GM21515 (cell line): Measurements from ENCODE around the gene PRRG1.
"Not testable (repeated sequence)": the region's sequence is repeated elsewhere in the genome, so short reads cannot be mapped to it uniquely, and the experiment has no call there.

Experiments used
- ATAC-seq: cut with Tn5 transposase; IDR thresholded peaks from one replicate; pipeline ENCODE4 v1.9.1; 2021; ENCODE audit not compliant: unreplicated experiment

PRRG1 gene

DNA sequence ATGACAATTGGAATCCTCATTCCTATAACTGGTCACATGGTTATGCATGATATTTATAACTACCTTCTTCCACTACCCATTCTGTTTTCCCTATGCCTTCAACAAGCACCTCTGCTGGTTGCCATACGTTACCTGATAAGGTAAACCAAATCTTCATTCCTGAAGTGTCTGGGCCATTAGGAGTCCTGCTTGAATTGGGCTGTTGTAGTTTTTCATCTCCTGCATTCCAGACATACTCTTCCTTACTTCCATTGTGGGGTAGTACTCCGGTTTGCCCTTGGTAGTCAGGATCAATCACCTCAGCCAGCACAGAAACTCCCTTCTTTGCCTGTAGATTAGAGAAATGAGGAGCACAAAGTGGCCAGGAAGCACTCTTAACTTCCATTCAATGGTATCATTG lies 113.2 kb downstream of the PRRG1 start:
- no peak for ATAC-seq

GRCh38 chrX:37468124-37468739 lies 119.1 kb downstream of the PRRG1 start:
- ATAC-seq, result no peak

DNA sequence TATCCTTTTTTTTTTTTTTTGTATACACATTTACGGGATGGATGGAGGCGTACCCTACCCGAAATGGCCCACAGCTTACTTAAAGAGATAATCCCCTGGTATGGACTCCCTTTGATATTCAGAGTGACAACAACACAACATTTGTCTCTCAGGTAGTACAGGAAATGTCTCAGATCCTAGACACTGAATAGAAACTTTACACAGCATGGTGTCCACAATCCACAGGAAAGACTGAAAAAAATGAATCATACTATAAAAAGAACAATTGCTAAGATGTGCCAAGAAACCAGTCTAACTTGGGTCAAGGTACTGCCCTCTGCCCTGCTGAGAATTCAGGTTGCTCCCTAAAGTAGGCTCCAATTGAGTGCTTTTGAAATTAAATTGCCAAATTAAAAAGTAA lies 121.5 kb downstream of the PRRG1 start:
- no peak for ATAC-seq

GRCh38 chrX:37472836-37473235 lies 123.7 kb downstream of the PRRG1 start:
- no peak for ATAC-seq

DNA sequence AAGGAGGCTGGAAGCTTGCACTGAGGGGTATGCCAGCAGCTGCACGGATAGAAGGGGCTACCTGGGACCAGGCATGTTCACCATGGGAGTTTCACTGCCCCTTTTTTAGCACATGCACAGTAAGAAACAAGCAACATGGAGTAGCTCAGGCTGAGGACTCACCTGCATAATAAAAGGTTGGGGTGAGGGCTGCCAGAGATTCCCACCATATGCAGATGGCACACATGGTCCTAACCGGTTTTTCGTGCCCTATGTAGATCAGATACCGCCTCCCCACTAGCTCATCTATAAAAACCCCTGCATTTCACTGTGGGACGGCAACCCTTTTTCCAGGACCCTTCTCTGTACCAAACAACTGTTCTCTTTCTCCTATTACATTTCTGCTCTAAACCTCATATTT lies 125.3 kb downstream of the PRRG1 start:
- no peak for ATAC-seq

DNA sequence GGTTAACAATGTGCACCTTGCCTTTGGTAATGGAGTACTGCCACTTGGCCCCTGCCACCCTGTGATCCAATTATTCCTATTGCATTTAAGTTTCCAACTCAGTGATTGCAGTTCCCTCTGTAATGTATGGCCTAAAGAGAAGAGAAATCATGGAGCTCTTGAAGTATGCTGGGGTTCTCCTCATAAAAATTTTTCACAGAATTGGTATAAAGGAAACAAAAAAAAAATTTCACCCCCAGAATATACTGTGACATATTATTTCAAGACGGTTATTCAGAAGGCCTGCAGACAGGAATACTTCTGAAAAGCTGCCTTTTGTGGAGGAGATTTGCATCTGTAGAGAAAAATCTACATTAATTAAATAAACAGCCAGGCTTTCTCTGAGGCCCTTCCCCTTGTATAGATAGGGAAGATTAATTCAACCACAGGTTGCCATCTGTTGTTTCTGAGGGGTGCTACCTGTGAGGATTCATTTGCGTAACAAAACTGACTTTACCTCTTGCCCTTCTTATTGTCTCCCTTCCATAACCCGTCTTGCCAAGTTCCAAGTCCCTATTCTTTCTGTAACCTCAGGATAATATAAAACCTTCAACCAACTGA lies 127.5 kb downstream of the PRRG1 start:
- ATAC-seq, result no peak

- not testable (repeated sequence) for ATAC-seq
These were observed 135.2 kb downstream of the PRRG1 start for GRCh38 chrX:37484335-37484734.

- no peak for ATAC-seq
These were observed 136.3 kb downstream of the PRRG1 start for GRCh38 chrX:37485429-37485828.

DNA sequence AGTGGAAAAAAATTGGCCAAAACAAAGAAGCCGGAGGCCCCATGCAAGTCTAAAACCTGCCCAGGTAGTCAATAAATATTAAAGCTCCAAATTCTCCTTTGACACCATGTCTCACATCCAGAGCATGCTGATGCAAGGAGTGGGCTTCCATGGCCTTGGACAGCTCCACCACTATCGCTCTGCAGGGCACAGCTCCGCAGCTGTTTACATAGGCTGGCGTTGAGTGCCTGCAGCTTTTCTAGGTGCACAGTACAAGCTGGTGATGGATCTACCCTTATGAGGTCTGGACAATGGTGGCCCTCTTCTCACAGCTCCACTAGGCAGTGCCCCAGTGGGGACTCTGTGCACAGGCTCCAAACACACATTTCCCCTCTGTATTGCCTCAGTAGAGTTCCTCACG lies 138.1 kb downstream of the PRRG1 start:
- ATAC-seq, result no peak

DNA sequence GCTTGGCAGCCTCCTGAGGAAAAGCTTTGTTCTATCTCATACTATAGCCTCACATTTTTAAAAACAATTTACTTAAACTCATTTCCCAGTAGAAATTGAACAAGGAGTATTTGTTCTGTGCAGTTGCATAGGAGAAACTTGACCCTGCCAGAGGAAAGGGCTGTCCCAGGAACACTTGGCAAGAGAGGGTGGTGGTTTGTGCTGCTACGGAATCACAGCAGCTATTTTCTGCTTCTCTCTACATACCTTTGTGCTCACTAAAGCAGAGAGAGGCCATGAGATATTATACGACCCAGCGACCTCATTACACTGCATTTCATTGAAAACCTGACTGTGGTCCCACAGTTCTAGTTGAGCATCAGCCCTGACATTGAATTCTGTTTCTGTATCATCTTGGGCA lies 139.2 kb downstream of the PRRG1 start:
- ATAC-seq, result no peak

DNA sequence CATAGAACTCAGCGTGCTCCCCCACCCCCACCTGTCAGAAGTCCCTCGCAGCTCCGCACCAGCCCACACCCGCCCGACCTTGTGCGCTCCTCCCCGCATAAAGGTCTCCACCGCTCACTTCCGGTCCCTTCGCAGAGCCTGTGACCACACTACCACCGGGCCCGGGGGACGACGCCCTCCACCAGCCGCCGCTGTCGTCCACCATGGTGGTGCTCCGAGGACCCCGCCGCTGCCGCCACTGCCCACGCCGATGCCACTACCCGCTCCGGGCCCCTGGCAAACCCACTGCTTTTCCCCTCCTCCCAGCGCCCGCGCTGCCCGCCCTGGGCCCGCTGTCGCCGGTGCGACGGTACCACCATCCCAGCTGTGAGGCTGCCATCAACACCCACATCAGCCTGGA lies 142.5 kb downstream of the PRRG1 start:
- no peak for ATAC-seq

DNA sequence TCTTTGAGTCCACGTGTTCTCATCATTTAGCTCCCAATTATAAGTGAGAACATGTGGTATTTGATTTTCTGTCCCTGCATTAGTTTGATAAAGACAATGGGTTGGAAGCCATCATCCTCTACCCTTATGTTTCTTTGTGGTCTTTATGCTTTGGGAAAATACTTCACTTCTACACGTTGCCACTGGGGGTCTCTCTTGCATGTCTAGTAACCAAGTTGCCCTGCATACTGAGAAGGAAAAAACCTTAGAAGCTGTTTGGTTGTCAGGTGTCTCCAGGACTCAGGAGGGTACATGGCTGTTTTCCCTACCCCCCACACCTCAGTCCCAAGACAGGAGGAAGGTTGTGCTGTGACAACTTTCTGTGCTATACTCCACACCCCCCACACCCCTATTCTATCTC lies 146.6 kb downstream of the PRRG1 start:
- ATAC-seq, result not testable (repeated sequence)

DNA sequence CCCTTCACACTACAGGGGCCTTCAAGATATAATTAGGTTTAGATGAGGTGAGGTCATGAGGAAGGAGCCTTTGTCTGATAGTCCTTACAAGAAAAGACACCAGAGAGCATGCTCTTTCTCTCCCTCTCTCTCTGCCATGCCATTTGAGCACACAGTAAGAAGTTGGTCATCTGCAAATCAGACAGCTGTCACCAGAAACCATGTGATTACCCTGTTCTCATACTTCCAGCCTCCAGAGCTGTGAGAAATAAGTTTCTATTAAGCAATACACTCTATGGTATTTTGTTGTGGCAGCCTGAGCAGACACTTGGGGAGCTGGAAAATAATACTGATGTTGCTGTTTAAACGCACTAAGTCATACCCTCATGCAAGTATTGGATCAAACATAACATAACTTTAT lies 148.0 kb downstream of the PRRG1 start:
- ATAC-seq, result not testable (repeated sequence)

DNA sequence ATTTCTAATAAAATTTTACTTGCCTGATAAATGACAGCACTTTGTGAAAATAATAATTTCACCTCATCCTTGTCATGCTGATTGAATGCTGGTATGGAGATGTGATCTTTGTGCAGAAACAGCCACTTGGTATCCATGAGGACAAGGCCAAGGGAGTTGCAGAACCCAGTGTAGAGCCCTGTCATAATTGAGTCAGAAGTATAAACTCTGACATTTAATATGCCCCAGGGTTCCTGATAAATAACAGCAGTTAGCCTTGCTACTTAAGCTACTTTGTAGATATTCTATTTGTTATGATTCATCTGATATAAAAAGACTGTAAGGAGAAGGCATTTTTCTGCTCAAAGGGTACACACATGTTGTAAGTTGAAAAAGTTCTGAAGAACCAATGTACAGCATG lies 149.2 kb downstream of the PRRG1 start:
- not testable (repeated sequence) for ATAC-seq

DNA sequence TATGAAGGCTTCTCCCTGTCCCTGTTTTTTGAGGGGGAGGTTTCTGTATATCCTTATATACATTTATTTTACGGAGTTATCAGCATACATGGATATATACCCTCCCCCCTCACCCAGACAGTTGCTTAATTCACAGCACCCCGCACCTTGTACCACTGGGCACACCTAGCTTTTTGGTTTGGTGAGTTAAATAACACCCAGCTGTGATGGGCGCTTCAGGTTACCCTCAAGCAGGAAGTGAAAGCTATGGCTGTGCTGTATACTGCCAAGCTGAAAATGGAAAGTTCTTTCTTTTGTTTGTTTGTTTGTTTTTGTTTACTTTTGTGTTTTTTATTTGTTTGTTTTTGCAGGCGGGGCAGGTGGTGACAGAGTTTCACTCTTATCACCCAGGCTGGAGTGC lies 150.5 kb downstream of the PRRG1 start:
- not testable (repeated sequence) for ATAC-seq

- no peak for ATAC-seq
These were observed 155.8 kb downstream of the PRRG1 start for GRCh38 chrX:37504991-37505390.
